ENCODE measurements around the gene FADS6. TPM values are rescaled to one million over a fixed set of nuclear protein-coding genes. Genes with fewer than 3 reads are reported as not detected.

Gene FADS6
- total and polyA plus RNA-seq, 4 donors, result 1.9 to 8.7 (median 6.3) TPM

DNA sequence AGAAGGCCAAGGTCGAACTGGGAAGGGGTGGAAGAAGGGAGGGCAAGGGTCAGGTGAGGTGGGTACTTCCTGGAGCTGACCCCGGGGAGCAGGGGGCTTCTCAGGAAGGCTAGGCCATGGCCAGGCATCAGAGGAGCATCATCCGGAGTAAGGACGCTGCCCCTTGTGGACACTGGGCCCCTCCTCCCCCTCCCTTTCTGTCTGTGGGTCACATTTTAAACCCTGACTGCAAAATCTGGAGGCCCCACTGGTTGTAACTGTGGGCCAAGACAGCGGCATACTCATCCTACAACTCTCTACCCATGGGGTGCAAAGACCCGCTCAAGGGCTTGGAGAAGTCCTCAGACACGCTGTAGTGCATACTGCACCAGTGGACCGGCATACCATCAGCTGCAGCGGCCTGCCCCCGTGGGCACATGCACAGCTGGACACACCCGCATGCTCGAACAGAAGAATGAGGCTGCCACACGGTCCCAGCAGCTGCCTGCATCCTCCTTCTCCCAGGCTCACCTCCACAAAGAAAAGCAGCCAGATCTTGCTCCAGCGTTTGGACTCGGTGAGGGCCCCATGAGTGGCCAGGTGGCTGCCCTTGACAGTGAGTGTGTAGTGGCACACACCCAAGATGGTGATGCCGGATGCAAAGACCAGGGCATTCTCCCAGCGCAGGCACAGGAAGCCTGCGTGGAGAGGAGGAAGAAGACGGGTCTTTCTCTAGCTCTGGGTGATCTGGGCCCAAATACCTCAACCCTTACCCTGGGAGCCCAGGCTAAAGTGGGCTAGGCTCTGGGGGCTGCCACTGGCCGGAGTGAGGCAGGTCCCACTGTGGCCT lies 1.2 kb downstream of the FADS6 start:
- Histone ChIP-seq H3K4me1 (ENCODE audit: control insufficient read depth, insufficient read depth, low read length) (peaks cover 14% of the 10 kb centered on the region), H3K4me3 (ENCODE audit: low read depth, low read length) (no peak overlapping the region), H3K27me3 (ENCODE audit: control insufficient read depth, insufficient read depth, low read length) (peaks cover 55% of the 10 kb centered on the region), H3K9me3 (ENCODE audit: control insufficient read depth, insufficient read depth, low read length) (no peaks in the 10 kb centered on the region), H3K27ac (ENCODE audit: low read depth, low read length) (no peak overlapping the region), H3K36me3 (ENCODE audit: control insufficient read depth, insufficient read depth, low read length) (no peaks in the 10 kb centered on the region)
- DNase-seq (ENCODE audit: low read depth in 4 of 6, low spot score in 6 of 6), result no peak
- WGBS (ENCODE audit: insufficient coverage), result 66% methylated on average over 20 of the region's 20 CpGs

DNA sequence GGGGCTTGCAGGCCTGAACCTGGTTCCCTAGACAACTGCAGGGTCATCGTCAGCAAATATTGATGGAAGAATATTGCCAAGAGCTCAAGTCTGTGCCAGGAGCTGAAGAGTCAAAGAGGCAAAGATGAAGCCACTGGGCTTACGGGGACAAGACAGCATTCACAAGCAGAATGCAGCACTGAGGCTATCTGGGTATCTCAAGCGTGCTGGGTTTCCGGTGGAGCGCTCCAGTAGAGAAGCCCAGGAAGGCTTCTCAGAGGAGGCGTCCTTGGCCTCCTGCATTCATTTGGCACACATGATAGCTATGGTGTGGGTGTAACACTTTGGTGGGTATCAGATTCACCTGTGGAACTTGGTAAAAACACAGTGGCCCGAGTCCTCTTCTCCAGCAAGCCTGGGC lies 2.9 kb downstream of the FADS6 start:
- Histone ChIP-seq H3K9me3 (ENCODE audit: control insufficient read depth, insufficient read depth, low read length) (no peaks in the 10 kb centered on the region), H3K27ac (ENCODE audit: low read depth, low read length) (no peak overlapping the region), H3K4me3 (ENCODE audit: low read depth, low read length) (no peak overlapping the region), H3K27me3 (ENCODE audit: control insufficient read depth, insufficient read depth, low read length) (peaks cover 44% of the 10 kb centered on the region), H3K36me3 (ENCODE audit: control insufficient read depth, insufficient read depth, low read length) (no peaks in the 10 kb centered on the region), H3K4me1 (ENCODE audit: control insufficient read depth, insufficient read depth, low read length) (peaks cover 14% of the 10 kb centered on the region)
- no peak for DNase-seq (ENCODE audit: low read depth in 4 of 6, low spot score in 6 of 6)
- WGBS (ENCODE audit: insufficient coverage), result 89% methylated on average over 7 of the region's 7 CpGs

DNA sequence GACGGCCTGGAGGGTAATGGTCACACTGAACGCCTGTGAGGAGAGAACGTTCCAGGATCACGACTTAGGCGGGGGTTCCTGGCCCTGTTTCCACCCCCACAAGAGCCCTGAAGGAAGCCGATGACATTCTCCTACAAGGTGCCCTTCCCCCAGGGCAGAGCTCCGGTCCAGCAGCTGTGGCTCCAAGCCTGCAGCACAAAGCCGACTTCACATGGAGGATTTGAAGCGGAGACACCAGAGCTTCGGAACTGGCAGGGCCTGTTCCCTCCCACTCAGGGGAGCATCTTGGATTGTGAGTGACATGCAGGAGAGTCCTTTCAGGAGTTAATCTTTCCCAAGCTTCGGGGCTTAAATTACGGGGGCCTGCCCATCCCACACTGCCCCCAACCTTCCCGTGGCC lies 5.0 kb downstream of the FADS6 start:
- Histone ChIP-seq H3K4me1 (ENCODE audit: control insufficient read depth, insufficient read depth, low read length) (peaks cover 9% of the 10 kb centered on the region), H3K9me3 (ENCODE audit: control insufficient read depth, insufficient read depth, low read length) (no peaks in the 10 kb centered on the region), H3K4me3 (ENCODE audit: low read depth, low read length) (no peak overlapping the region), H3K27ac (ENCODE audit: low read depth, low read length) (no peak overlapping the region), H3K36me3 (ENCODE audit: control insufficient read depth, insufficient read depth, low read length) (no peaks in the 10 kb centered on the region), H3K27me3 (ENCODE audit: control insufficient read depth, insufficient read depth, low read length) (peaks cover 27% of the 10 kb centered on the region)
- WGBS (ENCODE audit: insufficient coverage), result 41% methylated on average over 10 of the region's 13 CpGs
- no peak for DNase-seq (ENCODE audit: low read depth in 4 of 6, low spot score in 6 of 6)

DNA sequence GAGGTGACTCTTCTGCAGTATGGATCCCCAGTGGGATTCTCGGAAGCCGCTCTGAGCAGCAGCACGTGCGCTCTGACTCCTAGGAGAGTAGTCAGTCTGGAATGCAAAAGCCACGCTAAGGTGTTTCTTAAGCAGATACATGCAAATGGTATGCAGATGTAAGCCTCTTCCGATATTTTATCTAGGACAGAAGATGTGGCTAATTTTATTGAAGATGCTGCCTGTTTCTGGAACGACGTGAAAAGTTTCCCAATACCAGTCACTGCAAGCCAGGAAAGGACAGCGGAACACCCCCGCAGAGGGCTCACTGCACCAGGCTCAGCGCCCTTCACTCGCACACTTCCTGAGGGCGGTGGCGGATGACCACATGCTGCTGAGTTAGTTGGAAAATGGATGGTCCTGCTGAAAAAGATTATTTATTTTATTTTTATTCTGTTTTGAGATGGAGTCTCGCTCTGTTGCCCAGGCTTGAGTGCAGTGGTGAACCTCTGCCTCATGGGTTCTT lies 10.1 kb downstream of the FADS6 start:
- no peak for DNase-seq (ENCODE audit: low read depth in 4 of 6, low spot score in 6 of 6)
- WGBS (ENCODE audit: insufficient coverage), result 45% methylated on average over 9 of the region's 15 CpGs
- Histone ChIP-seq H3K36me3 (ENCODE audit: control insufficient read depth, insufficient read depth, low read length) (no peaks in the 10 kb centered on the region), H3K9me3 (ENCODE audit: control insufficient read depth, insufficient read depth, low read length) (no peaks in the 10 kb centered on the region), H3K27ac (ENCODE audit: low read depth, low read length) (no peak overlapping the region), H3K4me3 (ENCODE audit: low read depth, low read length) (no peak overlapping the region), H3K4me1 (ENCODE audit: control insufficient read depth, insufficient read depth, low read length) (no peaks in the 10 kb centered on the region), H3K27me3 (ENCODE audit: control insufficient read depth, insufficient read depth, low read length) (peaks cover 5% of the 10 kb centered on the region)

DNA sequence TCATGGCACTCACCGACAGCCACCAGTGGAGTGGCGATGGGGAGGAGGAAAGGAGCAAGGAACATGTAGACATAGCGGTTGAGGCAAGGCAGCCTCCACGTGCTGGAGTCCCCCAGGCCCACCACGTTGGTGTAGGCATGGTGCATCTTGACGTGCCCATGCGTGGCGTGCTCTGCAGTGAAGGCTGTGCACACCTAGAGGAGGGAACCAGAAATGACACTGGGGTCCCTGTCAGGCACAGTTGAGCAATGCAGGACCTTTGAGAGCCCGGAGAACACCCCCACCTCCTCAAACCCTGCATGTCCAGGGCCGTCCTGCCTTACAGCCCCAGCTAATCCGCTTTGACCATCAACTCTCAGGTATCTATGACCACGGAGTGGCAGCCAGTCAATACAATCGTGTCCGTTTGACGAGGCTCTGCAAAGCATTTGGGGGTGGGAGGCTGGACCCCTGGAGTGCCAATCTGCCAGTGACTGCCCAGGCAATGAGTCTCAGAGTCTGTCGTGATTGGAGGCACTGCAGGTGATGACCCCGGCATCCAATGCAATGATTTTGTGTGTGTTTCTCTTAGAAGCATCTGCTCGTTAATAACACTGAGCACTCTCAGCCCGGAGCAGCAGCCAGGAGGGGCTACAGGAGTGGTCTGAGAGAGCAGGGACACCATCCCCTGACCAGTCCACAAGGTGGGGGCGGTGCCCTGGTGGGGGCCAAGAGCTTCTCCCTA lies 10.8 kb downstream of the FADS6 start:
- Histone ChIP-seq H3K4me3 (ENCODE audit: low read depth, low read length) (no peak overlapping the region), H3K4me1 (ENCODE audit: control insufficient read depth, insufficient read depth, low read length) (no peaks in the 10 kb centered on the region), H3K27ac (ENCODE audit: low read depth, low read length) (no peak overlapping the region), H3K36me3 (ENCODE audit: control insufficient read depth, insufficient read depth, low read length) (no peaks in the 10 kb centered on the region), H3K9me3 (ENCODE audit: control insufficient read depth, insufficient read depth, low read length) (no peaks in the 10 kb centered on the region), H3K27me3 (ENCODE audit: control insufficient read depth, insufficient read depth, low read length) (peaks cover 5% of the 10 kb centered on the region)
- DNase-seq (ENCODE audit: low read depth in 4 of 6, low spot score in 6 of 6), result no peak
- 67% methylated on average over 20 of the region's 20 CpGs for WGBS (ENCODE audit: insufficient coverage)

DNA sequence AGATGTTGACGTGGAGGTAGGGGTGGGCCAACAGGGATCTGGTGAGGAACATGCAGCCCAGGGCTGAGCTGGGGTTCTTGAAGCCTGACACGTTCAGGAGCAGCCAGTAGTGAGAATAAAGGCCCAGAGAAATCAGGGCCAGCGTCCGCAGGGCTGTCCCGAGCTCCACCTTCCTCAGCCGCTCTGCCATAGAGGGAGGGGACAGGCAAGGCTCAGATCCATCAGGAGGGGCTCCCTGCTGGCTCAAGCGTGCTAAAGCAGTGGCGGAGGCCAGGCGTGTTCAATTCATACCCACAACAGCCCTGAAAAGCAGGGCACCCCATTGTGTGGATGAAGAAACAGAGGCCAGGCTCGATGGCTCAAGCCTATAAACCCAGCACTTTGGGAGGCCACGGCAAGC lies 12.4 kb downstream of the FADS6 start:
- Histone ChIP-seq H3K27ac (ENCODE audit: low read depth, low read length) (no peak overlapping the region), H3K4me1 (ENCODE audit: control insufficient read depth, insufficient read depth, low read length) (no peaks in the 10 kb centered on the region), H3K27me3 (ENCODE audit: control insufficient read depth, insufficient read depth, low read length) (peaks cover 5% of the 10 kb centered on the region), H3K4me3 (ENCODE audit: low read depth, low read length) (no peak overlapping the region), H3K9me3 (ENCODE audit: control insufficient read depth, insufficient read depth, low read length) (no peaks in the 10 kb centered on the region), H3K36me3 (ENCODE audit: control insufficient read depth, insufficient read depth, low read length) (no peaks in the 10 kb centered on the region)
- WGBS (ENCODE audit: insufficient coverage), result 42% methylated on average over 11 of the region's 11 CpGs
- DNase-seq (ENCODE audit: low read depth in 4 of 6, low spot score in 6 of 6), result no peak

DNA sequence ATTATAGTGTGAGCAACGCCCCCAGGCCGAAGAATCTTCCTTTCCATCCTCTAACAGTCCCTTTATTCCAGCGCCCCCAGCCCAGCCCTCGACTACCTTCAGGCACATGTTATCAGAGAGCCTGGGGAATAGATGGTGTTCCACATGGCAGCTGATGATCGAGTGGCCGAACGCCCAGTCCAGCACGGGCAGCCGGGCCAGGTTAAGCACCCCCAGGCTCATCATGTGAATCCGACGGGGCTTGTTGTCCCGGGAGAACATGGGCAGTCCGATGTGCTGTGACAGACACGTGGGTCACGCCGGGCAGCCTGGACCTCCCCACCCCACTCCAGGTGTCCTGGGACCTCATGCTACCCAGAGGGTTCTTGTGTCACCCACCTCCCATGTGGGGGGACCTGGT lies 14.1 kb downstream of the FADS6 start:
- H3K36me3 ChIP-seq (ENCODE audit: control insufficient read depth, insufficient read depth, low read length), result no peaks in the 10 kb centered on the region
- no peak overlapping the region for H3K4me3 ChIP-seq (ENCODE audit: low read depth, low read length)
- H3K27me3 ChIP-seq (ENCODE audit: control insufficient read depth, insufficient read depth, low read length), result peaks cover 5% of the 10 kb centered on the region
- DNase-seq (ENCODE audit: low read depth in 4 of 6, low spot score in 6 of 6), result no peak
- no peaks in the 10 kb centered on the region for H3K4me1 ChIP-seq (ENCODE audit: control insufficient read depth, insufficient read depth, low read length)
- 90% methylated on average over 12 of the region's 16 CpGs for WGBS (ENCODE audit: insufficient coverage)
- no peak overlapping the region for H3K27ac ChIP-seq (ENCODE audit: low read depth, low read length)
- no peaks in the 10 kb centered on the region for H3K9me3 ChIP-seq (ENCODE audit: control insufficient read depth, insufficient read depth, low read length)

DNA sequence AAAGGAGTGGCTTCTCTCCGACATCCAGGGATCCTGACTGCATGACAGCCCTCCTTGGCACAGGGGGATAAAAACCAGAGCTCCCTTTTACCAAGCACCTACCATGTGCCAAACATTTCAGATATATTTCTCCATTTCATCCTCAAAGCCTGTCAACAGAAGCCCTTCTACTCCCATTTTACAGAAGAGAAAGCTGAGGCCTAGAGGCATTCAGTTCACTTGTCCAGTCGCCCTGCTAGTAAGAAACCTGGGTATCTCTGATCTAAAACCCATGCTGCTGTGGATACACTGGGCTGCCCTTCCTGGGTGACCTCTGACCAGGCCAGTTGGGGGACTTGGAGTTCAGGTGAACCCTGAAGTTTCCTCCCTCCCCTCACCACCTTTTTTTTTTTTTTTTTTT lies 14.8 kb downstream of the FADS6 start:
- Histone ChIP-seq H3K27me3 (ENCODE audit: control insufficient read depth, insufficient read depth, low read length) (peaks cover 5% of the 10 kb centered on the region), H3K4me1 (ENCODE audit: control insufficient read depth, insufficient read depth, low read length) (peaks cover under 1% of the 10 kb centered on the region), H3K27ac (ENCODE audit: low read depth, low read length) (no peak overlapping the region), H3K4me3 (ENCODE audit: low read depth, low read length) (no peak overlapping the region), H3K36me3 (ENCODE audit: control insufficient read depth, insufficient read depth, low read length) (no peaks in the 10 kb centered on the region), H3K9me3 (ENCODE audit: control insufficient read depth, insufficient read depth, low read length) (no peaks in the 10 kb centered on the region)
- WGBS (ENCODE audit: insufficient coverage), result 60% methylated on average over 2 of the region's 2 CpGs
- no peak for DNase-seq (ENCODE audit: low read depth in 4 of 6, low spot score in 6 of 6)

DNA sequence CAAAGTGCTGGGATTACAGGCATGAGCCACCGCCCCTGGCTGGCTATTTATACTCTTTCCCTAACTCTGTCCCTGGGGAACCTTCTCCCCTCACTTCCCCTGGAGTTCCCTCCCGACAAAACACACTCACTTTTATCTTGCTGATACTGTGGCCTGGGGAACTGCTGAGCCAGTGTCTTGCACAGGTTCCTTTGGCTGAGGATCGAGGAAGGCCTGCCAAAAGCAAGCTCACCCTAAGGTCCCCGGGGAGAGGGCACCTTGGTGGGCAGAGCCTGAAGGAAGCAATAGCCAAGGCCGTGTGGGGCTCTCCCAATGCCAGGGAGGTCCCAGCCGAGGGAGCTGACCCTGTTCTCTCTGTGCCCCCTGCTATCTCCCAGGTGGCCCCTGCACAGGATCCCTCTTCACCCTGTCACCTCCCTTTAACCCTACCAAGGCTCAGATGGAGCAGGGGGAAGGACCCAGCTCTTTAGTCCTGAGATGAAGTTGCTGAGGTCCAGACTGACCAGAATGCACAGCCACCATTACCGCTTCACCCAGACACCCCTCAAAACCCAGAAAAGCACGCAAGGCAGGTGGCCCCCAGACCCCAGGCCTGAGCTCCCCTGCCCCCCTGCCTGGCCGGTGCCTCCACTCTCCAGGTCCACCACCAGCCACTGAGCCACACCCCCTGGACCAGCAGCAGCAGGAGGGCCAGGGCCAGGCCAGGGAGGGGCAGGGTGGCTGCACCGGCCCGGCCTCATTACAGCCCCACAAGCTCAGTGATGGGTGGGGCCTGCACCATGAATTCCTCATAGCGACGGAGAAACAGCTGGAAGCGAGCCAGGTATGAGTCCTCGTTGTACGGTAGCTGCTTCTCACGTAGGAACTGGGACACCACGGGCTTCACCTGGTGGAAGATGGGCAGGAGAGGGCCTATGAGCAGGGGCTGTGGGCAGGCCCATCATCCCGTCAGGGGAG lies 15.6 kb downstream of the FADS6 start:
- 62% methylated on average over 15 of the region's 19 CpGs for WGBS (ENCODE audit: insufficient coverage)

More for the DNA sequence above, 15.6 kb downstream of the FADS6 start:
- peaks cover 5% of the 10 kb centered on the region for H3K27me3 ChIP-seq (ENCODE audit: control insufficient read depth, insufficient read depth, low read length)
- peaks cover 3% of the 10 kb centered on the region for H3K4me1 ChIP-seq (ENCODE audit: control insufficient read depth, insufficient read depth, low read length)
- H3K9me3 ChIP-seq (ENCODE audit: control insufficient read depth, insufficient read depth, low read length), result no peaks in the 10 kb centered on the region
- H3K4me3 ChIP-seq (ENCODE audit: low read depth, low read length), result no peak overlapping the region
- no peak for DNase-seq (ENCODE audit: low read depth in 4 of 6, low spot score in 6 of 6)
- no peaks in the 10 kb centered on the region for H3K36me3 ChIP-seq (ENCODE audit: control insufficient read depth, insufficient read depth, low read length)
- no peak overlapping the region for H3K27ac ChIP-seq (ENCODE audit: low read depth, low read length)

All from spinal cord (tissue), 10 donors.